Progenitor cell of endocrine pancreas (in vitro differentiated cells): Measurements from ENCODE around the gene BPTF. TPM values are rescaled to one million over a fixed set of nuclear protein-coding genes. Genes with fewer than 3 reads are reported as not detected.
"Not testable (repeated sequence)": the region's sequence is repeated elsewhere in the genome, so short reads cannot be mapped to it uniquely, and the experiment has no call there.

Experiments
- DNase-seq: peaks from one replicate; pipeline ENCODE4 v3.0.0; 2021; ENCODE audit warnings: low spot score; ENCODE audit not compliant: unreplicated experiment
- H3K27ac Mint-ChIP-seq: 2 replicates; pipeline ENCODE4 v1.8.0; 2021; ENCODE audit warnings: mild to moderate bottlenecking, moderate library complexity, mixed read lengths
- H3K27me3 Mint-ChIP-seq: 2 replicates; pipeline ENCODE4 v1.8.0; 2021; ENCODE audit warnings: mixed read lengths
- H3K36me3 Mint-ChIP-seq: 2 replicates; pipeline ENCODE4 v1.8.0; 2022; ENCODE audit warnings: mixed read lengths; ENCODE audit not compliant: insufficient read depth
- H3K4me1 Mint-ChIP-seq: 2 replicates; pipeline ENCODE4 v1.8.0; 2021; ENCODE audit warnings: low read depth, mixed read lengths
- H3K4me3 Mint-ChIP-seq: 2 replicates; pipeline ENCODE4 v1.8.0; 2021; ENCODE audit warnings: low read depth, mild to moderate bottlenecking, moderate library complexity, mixed read lengths
- H3K9me3 Mint-ChIP-seq: 2 replicates; pipeline ENCODE4 v1.8.0; 2021; ENCODE audit warnings: low read depth, mixed read lengths
- CTCF ChIP-seq: fragments of 200-600 bp; sonication (generic); IDR thresholded peaks from one replicate; pipeline ENCODE4 v1.5.0; 2021; ENCODE audit warnings: antibody characterized with exemption, mild to moderate bottlenecking; ENCODE audit not compliant: unreplicated experiment
- total RNA-seq: library from RNA; stranded (reverse); gene quantifications from 2 replicates; pipeline ENCODE4 v1.2.1, GENCODE V29; 2021

BPTF gene
- total RNA-seq, 1 donor from 2014 or later: 194 TPM

GRCh38 chr17:67785504-67785903, 39.8 kb upstream of the BPTF start:
- Mint-ChIP-seq H3K27ac (no peak overlapping the region), H3K4me1 (no peaks in the 10 kb centered on the region), H3K4me3 (no peak overlapping the region), H3K9me3 (no peaks in the 10 kb centered on the region), H3K36me3 (no peaks in the 10 kb centered on the region), H3K27me3 (no peaks in the 10 kb centered on the region)
- DNase-seq: no peak
- TF ChIP-seq CTCF: no peak

GRCh38 chr17:67800495-67800928, 24.8 kb upstream of the BPTF start:
- Mint-ChIP-seq H3K27ac (no peak overlapping the region), H3K27me3 (peaks cover 3% of the 10 kb centered on the region), H3K4me1 (no peaks in the 10 kb centered on the region), H3K36me3 (no peaks in the 10 kb centered on the region), H3K9me3 (no peaks in the 10 kb centered on the region), H3K4me3 (no peak overlapping the region)
- peak; percentile 63 for TF ChIP-seq CTCF
- peak; percentile 25 for DNase-seq

DNA sequence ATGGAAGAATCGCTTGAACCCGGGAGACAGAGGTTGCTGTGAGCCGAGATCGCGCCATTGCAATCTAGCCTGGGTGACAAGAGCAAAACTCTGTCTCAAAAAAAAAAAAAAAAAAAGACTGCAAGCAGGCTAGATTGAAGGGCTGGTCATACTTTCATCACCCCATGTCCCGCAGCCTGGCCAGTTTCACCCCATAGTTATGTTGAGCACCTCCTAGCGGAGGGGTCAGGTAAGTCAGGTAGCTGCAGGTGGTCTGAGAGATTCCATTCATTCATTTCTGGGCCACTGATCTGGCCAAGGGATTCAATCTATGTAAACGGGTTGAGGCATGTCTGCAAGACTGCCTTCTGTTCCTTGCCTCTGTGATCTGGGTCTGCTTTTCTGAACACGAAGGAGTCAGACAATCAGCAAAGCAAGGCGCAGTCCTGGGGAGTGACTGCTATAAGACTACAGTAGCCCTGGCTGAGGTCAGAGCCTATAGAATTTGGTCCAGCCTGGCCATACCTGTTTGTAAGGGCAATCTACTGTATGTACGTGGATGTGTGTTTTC, 23.6 kb upstream of the BPTF start:
- Mint-ChIP-seq H3K4me3 (no peak overlapping the region), H3K9me3 (no peaks in the 10 kb centered on the region), H3K27ac (no peak overlapping the region), H3K27me3 (peaks cover 3% of the 10 kb centered on the region), H3K36me3 (no peaks in the 10 kb centered on the region), H3K4me1 (no peaks in the 10 kb centered on the region)
- no peak for DNase-seq
- TF ChIP-seq CTCF: no peak

GRCh38 chr17:67810464-67810863, 14.8 kb upstream of the BPTF start:
- H3K4me1 Mint-ChIP-seq: no peaks in the 10 kb centered on the region
- no peak overlapping the region for H3K27ac Mint-ChIP-seq
- no peak for TF ChIP-seq CTCF
- no peak overlapping the region for H3K4me3 Mint-ChIP-seq
- H3K9me3 Mint-ChIP-seq: no peaks in the 10 kb centered on the region
- no peaks in the 10 kb centered on the region for H3K27me3 Mint-ChIP-seq
- no peak for DNase-seq
- H3K36me3 Mint-ChIP-seq: no peaks in the 10 kb centered on the region

- not testable (repeated sequence) for H3K27ac Mint-ChIP-seq, DNase-seq, H3K9me3 Mint-ChIP-seq, H3K4me1 Mint-ChIP-seq, H3K27me3 Mint-ChIP-seq, H3K4me3 Mint-ChIP-seq, H3K36me3 Mint-ChIP-seq
These were observed 12.9 kb upstream of the BPTF start for GRCh38 chr17:67812380-67812779.

GRCh38 chr17:67813803-67814180, 11.5 kb upstream of the BPTF start:
- H3K27me3 Mint-ChIP-seq: no peaks in the 10 kb centered on the region
- no peak for TF ChIP-seq CTCF
- no peaks in the 10 kb centered on the region for H3K9me3 Mint-ChIP-seq
- H3K4me1 Mint-ChIP-seq: no peaks in the 10 kb centered on the region
- H3K27ac Mint-ChIP-seq: no peak overlapping the region
- no peak for DNase-seq
- no peak overlapping the region for H3K4me3 Mint-ChIP-seq
- H3K36me3 Mint-ChIP-seq: no peaks in the 10 kb centered on the region
